ENCODE results near the gene PKDCC. TPM values are rescaled to one million over a fixed set of nuclear protein-coding genes. Genes with fewer than 3 reads are reported as not detected.

The PKDCC gene
- total and polyA plus RNA-seq, 2 of the 13 experiments (the other 11 are each of a cell fraction or from before 2014, with no cell fraction given): 52.6 to 58.8 TPM

- TF ChIP-seq PREB (CRISPR knock-in tag; IDR thresholded peaks at IDR 0.05) (no peak; the same call in 1 of the 2 replicates), CREB1 (IDR thresholded peaks at IDR 0.05) (no peak), CREB1 (CRISPR knock-in tag; IDR thresholded peaks at IDR 0.05) (peak; percentile 39; the same call in 1 of the 2 replicates), ZNF496 (CRISPR knock-in tag; IDR thresholded peaks at IDR 0.05; ENCODE audit: insufficient replicate concordance) (no peak), ZNF260 (CRISPR knock-in tag; IDR thresholded peaks at IDR 0.05; ENCODE audit: borderline replicate concordance, low read depth) (no peak), STAG1 (CRISPR knock-in tag; IDR thresholded peaks at IDR 0.05) (peak; percentile 31), PRDM4 (CRISPR knock-in tag; IDR thresholded peaks at IDR 0.05; ENCODE audit: borderline replicate concordance) (no peak), XRCC5 (optimal IDR thresholded peaks at IDR 0.05; ENCODE audit: low read length) (peak; percentile 77), ZGPAT (CRISPR knock-in tag; IDR thresholded peaks at IDR 0.05) (peak; percentile 70), PHF8 (CRISPR knock-in tag; IDR thresholded peaks at IDR 0.05) (no peak; the same call in none of the 2 replicates), ZNF747 (CRISPR knock-in tag; IDR thresholded peaks at IDR 0.05; ENCODE audit: borderline replicate concordance) (0 out of 2 replicates have a peak, but pooled peaks have one; percentile 37), HNF4A (CRISPR knock-in tag; IDR thresholded peaks at IDR 0.05) (peak; percentile 99), ZNF597 (CRISPR knock-in tag; IDR thresholded peaks at IDR 0.05) (no peak), THYN1 (CRISPR knock-in tag; IDR thresholded peaks at IDR 0.05; ENCODE audit: borderline replicate concordance, low read depth) (no peak), TRAFD1 (CRISPR knock-in tag; IDR thresholded peaks at IDR 0.05; ENCODE audit: borderline replicate concordance) (no peak), ZNF256 (CRISPR knock-in tag; conservative IDR thresholded peaks at IDR 0.05) (0 out of 2 replicates have a peak, but pooled peaks have one; percentile 45), ZNF552 (CRISPR knock-in tag; IDR thresholded peaks at IDR 0.05; ENCODE audit: borderline replicate concordance) (no peak), MLX (CRISPR knock-in tag; IDR thresholded peaks at IDR 0.05) (peak; percentile 32; the same call in 1 of the 2 replicates), SRF (IDR thresholded peaks at IDR 0.05; ENCODE audit: low read depth, low read length) (peak; percentile 46; the same call in 1 of the 2 replicates), HOXA9 (CRISPR knock-in tag; IDR thresholded peaks at IDR 0.05; ENCODE audit: borderline replicate concordance) (peak; percentile 99)
These were observed 8.0 kb downstream of the PKDCC start (continued) for GRCh38 chr2:42055573-42056514.

All from HepG2 (cell line).